HG02970 (cell line): ENCODE results near the gene CLC.
"Not testable (repeated sequence)": the region's sequence is repeated elsewhere in the genome, so short reads cannot be mapped to it uniquely, and the experiment has no call there.

Source experiments
- ATAC-seq: cut with Tn5 transposase; IDR thresholded peaks from one replicate; pipeline ENCODE4 v1.9.1; 2021; ENCODE audit warnings: mild to moderate bottlenecking, moderate library complexity, moderate number of reproducible peaks; ENCODE audit not compliant: unreplicated experiment, low FRiP score

Gene CLC

DNA sequence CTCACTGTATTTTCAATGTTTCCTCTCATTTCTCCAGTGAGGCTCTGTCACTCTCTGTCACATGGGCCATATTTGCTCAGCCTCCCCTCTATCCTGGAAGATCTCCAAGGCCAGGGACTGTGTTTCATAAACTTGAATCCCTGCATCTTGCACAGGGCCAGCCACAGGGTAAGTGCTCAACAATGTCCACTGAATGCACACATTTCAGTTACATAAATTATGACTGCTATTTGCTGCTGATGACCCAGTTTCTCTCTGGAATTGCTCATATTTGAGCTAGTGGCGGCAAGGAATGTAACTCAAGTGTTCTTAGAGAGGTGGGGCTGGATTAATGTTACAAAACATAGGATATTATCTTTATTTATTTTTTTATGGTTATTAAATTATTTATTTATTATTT, 6.1 kb downstream of the CLC start:
- no peak for ATAC-seq

DNA sequence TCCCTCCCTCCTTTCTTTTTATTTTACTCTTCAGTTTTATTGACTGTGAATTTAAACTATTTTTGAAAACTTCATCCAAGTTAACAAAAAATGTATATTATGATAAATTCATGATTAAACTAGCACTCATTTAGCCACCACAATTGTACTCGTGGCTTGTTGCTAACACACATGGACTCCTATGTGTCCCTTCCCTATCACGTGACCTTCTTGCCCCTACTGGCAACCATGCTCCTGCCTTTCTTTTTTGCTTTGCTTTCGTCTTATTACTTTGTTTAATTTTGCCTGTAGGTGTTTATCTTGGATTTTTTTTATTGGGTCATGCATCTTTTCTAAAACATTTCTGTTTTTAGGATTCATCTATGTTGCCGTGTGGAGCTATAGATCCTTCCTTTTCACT, 8.2 kb downstream of the CLC start:
- ATAC-seq = no peak

DNA sequence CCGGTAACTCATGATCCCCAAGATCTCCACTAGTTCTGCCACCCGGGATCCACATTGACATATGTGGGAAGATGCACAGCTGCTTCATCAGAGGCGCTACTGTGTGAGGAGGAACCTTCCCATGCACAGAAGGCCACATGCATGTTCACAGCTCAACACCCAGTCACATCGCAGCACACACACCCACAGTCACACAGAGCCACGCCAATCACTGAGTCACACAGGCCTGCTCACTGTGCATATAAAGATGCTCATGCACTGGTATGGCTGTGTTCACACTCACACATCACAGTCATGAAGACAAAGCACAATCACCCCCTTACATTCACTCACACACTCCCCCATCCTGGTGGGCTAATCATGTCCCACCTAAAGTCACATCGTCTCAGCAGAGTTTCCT, 9.8 kb downstream of the CLC start:
- ATAC-seq = no peak

DNA sequence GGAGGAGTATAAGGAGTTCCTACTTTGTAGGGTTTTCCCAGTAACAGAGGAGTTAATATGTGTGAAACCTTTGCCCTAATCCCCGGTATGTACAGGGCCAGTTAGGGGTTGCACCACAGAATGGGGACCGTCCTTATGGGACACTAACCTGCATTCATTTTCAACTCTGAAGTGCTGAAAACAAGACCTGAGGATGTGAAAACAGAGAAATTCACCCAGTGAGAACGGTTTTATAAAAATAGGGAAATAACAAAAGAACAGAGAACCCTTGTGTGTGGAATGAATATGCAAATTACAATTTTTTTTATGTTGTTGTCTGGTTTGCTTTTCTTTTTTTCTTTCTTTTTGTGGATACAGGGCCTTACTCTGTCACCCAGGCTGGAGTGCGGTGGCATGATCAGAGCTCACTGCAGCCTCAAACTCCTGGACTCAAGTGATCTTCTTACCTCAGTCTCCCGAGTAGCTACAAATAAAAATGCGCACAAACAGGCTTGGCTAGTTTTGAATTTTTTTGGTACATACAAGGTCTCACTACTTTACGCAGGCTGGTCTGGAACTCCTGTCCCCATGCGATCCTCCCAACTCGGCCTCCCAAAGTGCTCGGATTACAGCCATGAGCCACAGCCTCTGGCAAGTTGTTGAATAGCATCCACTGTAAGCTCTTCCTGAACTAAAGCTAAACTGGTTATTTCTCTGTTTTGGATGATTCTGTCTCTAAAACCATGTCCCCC, 10.6 kb downstream of the CLC start:
- ATAC-seq = no peak

DNA sequence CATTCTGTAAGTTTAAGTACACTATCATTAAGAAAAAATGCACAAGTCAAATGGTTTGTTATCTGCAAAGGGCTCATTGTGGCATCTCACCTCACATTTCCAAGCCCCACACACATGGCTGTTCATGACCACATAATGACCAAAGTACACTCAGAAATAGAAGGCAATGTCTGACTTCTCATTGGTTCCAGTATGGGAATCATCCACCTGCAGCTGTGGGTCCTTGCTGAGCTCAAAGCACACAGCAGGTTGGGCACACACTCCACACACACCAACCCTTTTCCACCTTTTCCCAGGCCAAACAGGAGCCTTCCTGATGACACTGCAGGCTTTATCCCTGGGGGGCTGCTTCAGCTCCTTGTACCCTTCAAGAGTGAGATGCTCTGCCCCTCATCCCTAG, 11.8 kb downstream of the CLC start:
- no peak for ATAC-seq

DNA sequence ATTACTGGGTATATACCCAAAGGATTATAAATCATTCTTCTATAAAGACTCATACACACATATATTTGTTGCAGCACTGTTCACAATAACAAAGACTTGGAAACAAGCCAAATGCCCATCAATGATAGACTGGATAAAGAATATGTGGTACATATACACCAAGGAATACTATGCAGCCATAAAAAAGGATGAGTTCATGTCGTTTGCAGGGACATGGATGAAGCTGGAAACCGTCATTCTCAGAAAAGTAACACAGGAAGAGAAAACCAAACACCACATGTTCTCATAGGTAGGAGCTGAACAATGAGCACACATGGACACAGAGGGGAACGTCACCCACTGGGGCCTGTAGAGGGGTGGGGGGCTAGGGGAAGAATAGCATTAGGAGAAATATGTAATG, 17.7 kb downstream of the CLC start:
- ATAC-seq = not testable (repeated sequence)

DNA sequence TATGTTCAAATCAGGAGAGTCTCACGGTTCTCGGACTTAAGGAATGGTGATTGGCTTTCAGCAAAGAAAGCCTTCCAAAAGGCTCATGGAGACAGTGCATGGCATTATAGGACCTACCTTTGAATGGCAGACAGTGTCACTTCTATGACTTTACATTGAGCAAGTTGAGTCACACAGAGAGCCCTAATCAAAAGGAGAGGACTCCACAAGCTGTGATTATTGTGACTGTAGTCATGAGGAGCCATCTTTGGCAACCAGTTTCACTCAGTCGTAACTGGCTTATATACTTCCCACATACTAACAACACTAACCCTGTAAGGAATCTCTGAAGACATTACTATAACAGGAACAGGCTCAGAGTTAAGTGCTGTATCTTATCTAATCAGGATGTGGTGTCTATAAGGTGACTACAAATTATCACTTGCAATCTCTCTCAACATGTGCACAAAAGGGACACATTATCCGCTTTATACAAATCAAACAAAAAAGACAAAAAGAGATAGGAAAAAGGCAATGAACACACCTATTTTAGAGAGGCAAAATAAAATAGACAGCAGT, 27.4 kb downstream of the CLC start:
- no peak for ATAC-seq

DNA sequence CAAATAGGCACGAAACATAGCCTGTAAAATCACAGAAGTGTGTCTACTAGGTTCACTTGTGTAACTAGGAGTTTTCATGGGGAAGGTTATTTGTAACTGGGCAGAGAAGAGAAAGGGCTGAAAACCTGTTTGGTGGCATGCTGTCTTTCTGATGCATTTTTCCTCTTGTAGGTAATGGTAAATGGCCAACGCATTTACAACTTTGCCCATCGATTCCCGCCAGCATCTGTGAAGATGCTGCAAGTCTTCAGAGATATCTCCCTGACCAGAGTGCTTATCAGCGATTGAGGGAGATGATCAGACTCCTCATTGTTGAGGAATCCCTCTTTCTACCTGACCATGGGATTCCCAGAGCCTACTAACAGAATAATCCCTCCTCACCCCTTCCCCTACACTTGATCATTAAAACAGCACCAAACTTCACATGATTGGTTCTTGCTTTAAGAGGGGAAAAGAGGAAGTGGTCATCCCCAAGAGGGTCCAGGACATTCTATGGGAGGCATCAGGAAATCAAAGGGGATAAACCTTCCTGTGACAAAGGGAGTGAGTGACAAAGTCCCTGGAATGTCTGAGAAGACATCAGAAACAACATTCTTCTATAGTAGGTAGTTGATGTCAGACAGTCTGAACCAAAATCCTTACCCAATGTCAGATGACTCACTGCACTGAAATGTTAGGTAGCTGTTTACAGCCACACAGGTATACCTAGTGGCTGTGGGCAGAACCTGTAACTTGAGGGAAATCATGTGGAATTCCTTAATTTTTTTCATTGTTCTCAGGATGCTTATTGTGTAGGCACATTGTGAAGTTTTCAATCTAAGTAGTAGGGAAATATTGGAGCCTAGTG, 28.6 kb downstream of the CLC start:
- no peak for ATAC-seq

DNA sequence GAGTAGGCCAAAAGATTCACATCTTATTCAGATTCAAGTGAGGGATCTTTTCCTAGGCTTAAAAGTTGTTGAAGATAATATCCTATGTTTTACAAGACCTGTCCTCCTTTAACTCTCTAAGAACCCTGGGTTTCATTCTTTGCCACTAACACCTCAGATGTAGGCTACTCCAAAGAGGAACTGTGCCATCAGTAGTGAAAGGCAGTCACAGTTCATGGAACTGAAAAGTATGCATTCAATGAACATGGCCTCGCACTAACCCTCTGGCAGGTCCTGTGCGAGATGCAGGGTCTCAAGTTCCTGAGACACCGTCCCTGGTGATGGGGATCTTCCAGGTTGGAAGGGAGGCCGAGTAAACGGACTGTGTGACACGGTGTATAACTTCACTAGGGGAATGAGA, 29.2 kb downstream of the CLC start:
- ATAC-seq = no peak

DNA sequence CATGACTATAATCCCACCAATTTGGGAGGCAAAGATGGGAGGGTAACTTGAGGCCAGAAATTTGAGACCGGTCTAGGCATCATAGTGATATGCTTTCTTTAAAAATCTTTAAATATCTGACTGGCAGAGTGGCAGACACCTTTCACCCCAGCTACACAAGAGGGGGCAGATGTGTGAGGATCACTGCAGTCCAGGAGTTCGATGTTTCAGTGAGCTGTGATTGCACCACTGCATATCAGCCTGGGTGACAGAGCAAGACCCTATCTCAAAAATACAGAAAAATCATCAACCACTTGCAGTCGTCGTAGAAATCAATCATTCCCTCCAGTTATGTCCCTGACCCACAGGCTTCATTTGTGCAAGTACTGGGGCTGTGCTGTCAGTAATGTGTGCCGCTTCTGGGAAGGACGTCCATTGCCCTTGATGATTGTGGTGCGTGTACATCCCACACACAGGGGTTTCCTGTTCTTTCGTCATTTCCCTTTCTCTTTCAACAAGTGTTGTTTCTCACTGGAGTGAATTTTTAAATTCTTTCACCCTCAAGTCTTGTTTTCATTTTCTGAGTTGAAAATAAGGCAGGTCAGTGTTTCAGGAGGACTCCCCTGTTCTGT, 32.1 kb downstream of the CLC start:
- no peak for ATAC-seq

DNA sequence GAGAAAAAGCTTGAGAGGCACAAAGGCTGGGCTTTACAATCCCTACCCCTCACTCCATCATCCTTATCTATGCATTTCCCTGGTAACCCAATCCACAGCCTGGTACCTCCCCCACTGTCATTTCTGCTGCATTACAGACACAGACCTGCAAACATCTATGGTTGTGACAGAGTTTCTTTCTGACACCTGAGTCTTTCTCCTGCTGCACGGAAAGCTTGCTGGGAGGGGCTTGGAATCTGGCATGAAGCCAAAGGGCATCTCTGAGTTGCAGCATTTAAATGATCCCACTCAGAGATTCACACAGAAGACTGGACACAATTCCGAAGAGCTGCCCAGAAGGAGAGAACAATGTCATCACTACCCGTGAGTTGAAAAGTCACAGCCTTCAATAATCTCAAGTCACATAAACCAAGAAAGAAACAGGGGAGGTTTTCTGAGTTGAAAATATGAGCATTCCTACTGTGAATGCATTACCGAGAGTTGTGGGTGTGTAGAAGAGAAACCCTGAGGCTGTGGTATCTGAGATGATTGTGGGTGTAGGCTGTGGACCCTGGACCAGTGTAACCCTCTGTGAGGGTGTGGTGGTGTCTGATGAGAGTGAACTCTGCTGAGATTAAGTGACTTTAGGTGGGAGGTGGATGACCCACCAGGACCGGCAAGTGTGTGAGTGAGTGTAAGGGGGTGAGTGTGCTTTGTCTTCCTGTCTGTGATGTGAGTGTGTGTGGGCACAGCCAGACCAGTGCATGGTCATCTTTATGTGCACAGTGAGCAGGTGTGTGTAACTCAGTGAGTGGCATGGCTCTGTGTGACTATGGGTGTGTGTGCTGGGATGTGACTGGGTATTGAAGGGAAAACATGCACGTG, 33.4 kb downstream of the CLC start, which contains the start of gene LGALS14:
Gene LGALS14, plus strand, starts transcription at position 301 of the 864 bp plus-strand sequence. Its CDS starts 48 bp downstream, at position 349.
- ATAC-seq = no peak

DNA sequence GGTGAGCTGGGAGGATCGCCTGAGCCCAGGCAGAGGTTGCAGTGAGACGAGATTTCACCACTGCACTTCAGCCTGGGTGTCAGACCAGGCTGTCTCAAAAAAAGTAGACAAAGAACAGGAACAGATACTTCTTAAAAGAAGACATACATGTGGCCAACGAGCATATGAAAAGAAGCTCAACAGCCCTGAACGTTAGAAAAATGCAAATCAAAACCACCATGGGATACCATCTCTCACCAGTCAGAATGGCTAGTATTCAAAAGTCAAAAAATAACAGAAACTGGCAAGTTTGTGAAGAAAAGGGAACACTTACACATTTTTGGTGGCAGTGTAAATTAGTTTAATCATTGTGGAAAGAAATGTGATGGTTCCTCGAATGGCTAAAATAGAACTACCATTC, 36.5 kb downstream of the CLC start:
- ATAC-seq = no peak

DNA sequence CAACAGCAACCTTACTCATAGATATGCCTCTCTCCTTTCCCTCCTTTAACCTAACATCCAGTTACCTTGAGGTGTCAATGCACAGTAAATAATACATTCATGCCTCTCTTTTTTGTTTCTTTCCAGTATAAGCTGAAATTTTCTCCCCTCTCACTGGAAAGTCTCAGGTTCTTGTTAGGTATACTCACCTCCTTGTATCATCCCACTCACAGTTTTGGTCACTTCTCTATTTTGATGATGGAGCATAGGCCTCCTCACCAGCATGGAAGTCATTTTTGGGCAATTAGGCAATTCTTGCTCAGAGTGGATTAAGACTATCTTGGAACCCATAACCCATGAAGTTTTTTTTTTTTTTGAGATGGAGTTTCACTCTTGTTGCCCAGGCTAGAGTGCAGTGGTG, 39.3 kb downstream of the CLC start:
- no peak for ATAC-seq

DNA sequence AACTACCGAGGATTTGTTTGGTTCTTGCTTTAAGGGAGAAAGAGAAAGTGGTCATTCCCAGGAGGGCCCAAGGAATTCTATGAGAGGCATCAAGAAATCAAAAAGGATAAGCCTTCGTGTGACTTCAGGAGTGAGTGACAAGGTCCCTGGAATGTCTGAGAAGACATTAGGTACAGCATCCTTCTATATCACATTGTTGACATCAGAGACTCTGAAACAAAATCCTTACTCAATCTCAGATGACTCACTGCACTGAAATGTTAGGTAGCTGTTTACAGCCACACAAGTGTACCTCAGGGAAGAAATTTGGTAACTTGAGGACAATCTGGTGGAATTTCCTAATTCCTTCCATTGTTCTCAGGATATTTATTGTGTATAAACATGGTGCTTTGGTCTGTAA, 41.4 kb downstream of the CLC start:
- ATAC-seq = no peak

DNA sequence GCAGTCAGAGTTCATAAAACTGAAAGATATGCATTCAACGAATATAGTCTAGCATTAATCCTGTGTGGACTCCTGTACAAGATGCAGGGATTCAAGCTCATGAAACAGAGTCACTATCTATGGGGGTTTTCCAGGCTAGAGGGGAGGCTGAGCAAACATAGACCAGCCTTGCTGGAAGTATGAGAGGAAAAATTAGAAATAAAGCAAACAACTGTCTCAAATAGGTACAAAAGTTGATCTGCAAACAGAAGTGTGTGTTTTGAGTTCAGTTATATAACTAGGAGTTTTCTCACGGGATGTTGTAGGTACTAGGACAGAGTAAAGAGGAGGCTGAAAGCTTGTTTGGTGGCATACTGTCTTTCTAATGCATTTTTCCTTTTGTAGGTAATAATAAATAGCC, 42.1 kb downstream of the CLC start:
- no peak for ATAC-seq

DNA sequence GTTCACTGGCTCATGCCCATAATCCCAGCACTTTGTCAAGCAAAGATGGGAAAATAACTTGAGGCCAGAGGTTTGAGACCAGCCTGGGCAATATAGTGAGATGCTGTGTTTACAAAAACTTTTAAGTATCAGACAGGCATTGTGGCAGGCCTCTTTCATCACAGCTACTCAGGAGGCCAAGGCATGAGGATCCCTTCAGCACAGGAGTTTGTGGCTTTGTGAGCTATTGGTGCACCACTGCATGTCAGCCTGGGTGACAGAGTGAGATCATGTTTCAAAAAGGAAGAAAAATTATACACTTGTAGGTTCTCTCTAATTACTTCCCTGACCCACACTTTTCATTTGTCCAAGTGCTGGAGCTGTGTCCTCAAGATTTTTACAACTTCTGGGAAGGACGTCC, 45.0 kb downstream of the CLC start:
- no peak for ATAC-seq

DNA sequence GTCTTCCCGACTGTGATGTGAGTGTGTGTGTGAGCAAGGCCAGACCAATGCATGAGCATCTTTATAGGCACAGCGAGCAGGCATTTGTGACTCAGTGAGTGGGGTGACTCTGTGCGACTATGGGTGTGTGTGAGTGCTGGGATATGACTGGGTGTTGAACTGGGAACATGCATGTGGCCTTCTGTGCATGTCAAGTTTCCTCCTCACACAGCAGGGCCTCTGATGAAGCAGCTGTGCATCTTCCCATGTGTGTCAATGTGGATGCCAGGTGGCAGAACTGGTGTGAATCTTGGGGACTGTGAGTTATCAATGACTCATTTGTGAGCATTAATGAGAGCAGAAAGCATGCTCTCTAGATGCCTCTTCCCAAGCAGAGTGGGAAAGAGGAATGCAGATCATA, 45.7 kb downstream of the CLC start:
- no peak for ATAC-seq

DNA sequence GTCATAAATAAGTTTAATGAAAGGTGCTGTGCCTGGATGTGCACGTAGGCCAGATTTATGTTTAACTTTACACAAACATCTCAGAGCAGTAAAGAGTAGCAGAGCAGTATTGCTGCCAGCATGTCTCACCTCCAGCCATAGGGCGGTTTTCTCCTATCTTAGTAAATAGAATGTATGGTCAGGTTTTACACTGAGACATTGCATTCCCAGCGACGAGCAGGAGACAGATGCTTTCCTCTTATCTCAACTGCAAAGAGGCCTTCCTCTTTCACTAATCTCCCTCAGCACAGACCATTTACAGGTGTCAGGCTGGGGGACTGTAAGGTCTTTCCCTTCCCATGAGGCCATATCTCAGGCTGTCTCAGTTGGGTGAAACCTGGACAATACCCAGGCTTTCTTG, 49.2 kb downstream of the CLC start:
- ATAC-seq = not testable (repeated sequence)

DNA sequence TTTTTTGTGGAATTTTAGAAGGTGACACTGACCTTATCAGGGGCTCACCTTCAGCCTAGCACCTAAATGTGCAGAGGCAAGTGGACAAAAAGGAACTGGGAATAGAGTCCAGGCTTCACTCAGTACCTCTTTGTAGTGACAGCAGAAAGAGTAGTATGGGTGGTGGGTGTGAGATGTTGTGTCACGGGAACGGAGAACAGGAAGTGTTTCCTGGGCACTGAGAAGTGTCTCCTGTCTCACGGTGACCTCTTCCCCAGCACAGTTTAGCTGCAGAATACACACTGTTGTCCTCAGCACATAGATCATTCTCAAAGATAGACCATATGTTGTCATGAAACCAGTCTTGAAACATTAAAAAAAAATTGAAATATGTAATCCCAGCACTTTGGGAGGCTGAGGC, 51.1 kb downstream of the CLC start:
- no peak for ATAC-seq

DNA sequence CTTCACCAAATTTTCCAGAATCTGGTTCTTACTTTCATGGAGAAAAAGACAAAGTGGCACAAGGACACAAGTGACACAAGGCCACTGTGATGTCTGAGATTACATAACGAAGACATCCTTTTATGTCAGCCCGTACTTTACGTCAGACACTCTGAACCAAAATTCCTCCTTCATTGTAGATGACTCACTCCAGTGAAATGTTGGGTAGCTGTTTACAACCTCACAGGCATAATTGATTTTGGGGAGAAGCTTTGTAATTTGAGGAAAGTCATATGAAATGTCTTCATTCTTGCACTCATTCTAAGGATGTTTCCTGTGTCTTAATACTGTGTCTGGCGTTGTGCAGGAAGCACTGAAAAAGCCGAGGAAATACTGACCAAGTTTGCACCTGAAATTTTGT, 53.6 kb downstream of the CLC start:
- ATAC-seq = no peak
